ENCODE results near the gene FTCD. TPM values are rescaled to one million over a fixed set of nuclear protein-coding genes. Genes with fewer than 3 reads are reported as not detected.
A peak's percentile ranks its signal among the peaks of the same experiment; 100 is the strongest.
"Not testable (repeated sequence)": the region's sequence is repeated elsewhere in the genome, so short reads cannot be mapped to it uniquely, and the experiment has no call there.

Gene FTCD
- total and polyA plus RNA-seq, 10 donors = 0.35 to 2.8 (median 0.81) TPM; not detected in 5

DNA sequence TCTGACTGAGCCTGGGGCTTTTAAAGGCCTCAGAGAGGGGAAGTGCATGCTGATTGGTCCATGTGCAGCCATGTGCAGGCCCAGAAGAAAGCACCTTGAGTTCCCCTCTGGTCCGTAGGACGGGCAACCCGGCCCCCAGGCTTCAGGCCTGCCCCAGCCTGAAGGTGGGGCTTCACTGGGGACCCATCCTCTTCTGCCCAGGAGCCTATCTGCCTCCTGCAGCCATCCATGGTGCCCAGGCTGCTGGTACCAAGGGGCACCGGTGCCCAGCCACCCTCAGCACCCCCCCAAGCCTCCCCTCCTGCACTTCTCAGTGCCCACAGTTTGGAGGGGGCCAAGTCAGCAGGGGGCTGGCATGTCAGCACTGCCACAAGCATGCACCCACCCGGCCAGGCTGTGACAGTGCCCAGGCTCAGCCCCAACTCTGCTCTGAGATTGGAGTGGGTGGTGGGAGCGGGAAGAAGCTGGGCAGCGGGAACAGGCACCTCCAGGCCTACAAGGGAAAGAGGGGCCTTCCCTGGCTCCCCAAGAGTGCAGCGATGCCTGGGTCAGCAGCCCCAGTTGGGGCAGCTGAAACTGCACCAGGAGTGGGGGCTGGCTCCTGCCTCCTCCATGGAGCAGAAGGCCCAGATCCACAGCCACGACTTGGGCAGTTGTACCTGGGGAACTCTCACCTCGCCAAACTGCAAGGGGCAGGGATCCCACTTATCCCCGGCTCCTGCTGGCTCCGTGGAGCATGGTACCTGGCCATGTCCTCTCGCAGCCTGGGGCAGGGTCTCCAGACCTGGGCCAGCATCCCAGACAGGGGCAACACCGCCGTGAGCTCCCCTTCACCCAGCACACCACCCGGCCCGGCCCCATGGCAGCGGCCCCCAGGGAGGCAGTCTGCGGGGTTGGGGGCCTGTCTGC lies 45.8 kb downstream of the FTCD start:
- no peak for TF ChIP-seq POLR2AphosphoS5 (IDR thresholded peaks at IDR 0.05)
- TF ChIP-seq POLR2A (IDR thresholded peaks at IDR 0.05) = no peak
- TF ChIP-seq, protein P1, sequence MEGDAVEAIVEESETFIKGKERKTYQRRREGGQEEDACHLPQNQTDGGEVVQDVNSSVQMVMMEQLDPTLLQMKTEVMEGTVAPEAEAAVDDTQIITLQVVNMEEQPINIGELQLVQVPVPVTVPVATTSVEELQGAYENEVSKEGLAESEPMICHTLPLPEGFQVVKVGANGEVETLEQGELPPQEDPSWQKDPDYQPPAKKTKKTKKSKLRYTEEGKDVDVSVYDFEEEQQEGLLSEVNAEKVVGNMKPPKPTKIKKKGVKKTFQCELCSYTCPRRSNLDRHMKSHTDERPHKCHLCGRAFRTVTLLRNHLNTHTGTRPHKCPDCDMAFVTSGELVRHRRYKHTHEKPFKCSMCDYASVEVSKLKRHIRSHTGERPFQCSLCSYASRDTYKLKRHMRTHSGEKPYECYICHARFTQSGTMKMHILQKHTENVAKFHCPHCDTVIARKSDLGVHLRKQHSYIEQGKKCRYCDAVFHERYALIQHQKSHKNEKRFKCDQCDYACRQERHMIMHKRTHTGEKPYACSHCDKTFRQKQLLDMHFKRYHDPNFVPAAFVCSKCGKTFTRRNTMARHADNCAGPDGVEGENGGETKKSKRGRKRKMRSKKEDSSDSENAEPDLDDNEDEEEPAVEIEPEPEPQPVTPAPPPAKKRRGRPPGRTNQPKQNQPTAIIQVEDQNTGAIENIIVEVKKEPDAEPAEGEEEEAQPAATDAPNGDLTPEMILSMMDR (IDR thresholded peaks at IDR 0.05 in 8 of 11, conservative IDR thresholded peaks at IDR 0.05 in 3 of 11) = no peak
- 82 to 88% (median 86%) methylated on average over 12 to 19 of the region's 19 CpGs for WGBS, 5 donors
- Histone ChIP-seq H3K27ac (no peak overlapping the region), H3K4me1 (peaks cover 0 to 6% (median 0%) of the 10 kb centered on the region in 6 donors), H3K36me3 (peaks cover 0 to 29% (median 19%) of the 10 kb centered on the region in 6 donors), H3K9me3 (peaks cover 0 to 39% (median 19%) of the 10 kb centered on the region in 8 donors), H3K27me3 (replicated peaks in 1 of 7) (peaks cover 0 to 17% (median 0%) of the 10 kb centered on the region in 7 donors), H3K4me3 (no peak overlapping the region)
- peak; percentile 48 for DNase-seq
- intact Hi-C loops (cut with DNase I; ENCODE audit: low total_unique reads) = no loop called here

DNA sequence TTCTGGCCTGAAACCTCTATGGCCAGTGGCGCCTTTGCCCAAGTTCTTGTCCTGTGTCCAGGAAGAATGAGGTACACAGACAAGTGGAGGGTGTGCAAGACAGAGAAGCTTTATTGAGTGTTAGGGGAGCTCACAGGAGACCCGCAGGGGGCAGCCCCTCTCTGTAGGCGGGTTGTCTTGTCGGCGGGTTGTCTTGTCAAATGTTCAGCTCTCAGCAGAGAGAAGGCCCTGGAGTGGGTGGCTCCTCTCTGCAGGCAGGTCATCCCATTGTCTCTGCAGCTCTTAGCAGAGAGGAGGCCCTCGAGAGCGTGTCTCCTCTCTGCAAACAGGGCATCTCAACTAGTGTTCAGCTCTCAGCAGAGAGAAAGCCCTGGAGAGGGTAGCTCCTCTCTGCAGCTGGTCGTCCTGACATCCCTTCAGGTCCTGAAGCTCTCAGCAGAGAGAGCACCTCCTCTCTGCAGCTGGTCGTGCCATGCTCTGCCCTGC lies 46.5 kb downstream of the FTCD start:
- H3K27me3 ChIP-seq (replicated peaks in 1 of 7) = peaks cover 0 to 24% (median 0%) of the 10 kb centered on the region in 7 donors
- DNase-seq = peak; percentile 44
- peaks cover 0 to 6% (median 0%) of the 10 kb centered on the region in 6 donors for H3K4me1 ChIP-seq
- peaks cover 0 to 45% (median 23%) of the 10 kb centered on the region in 8 donors for H3K9me3 ChIP-seq
- H3K27ac ChIP-seq = no peak overlapping the region
- TF ChIP-seq, protein P1 (IDR thresholded peaks at IDR 0.05 in 8 of 11, conservative IDR thresholded peaks at IDR 0.05 in 3 of 11) = no peak
- TF ChIP-seq POLR2AphosphoS5 (IDR thresholded peaks at IDR 0.05) = no peak
- TF ChIP-seq POLR2A (IDR thresholded peaks at IDR 0.05) = no peak
- H3K36me3 ChIP-seq = peaks cover 0 to 22% (median 16%) of the 10 kb centered on the region in 6 donors
- H3K4me3 ChIP-seq = no peak overlapping the region
- 72 to 87% (median 81%) methylated on average over 9 of the region's 9 CpGs for WGBS, 5 donors
- intact Hi-C loops (cut with DNase I; ENCODE audit: low total_unique reads) = no loop called here

DNA sequence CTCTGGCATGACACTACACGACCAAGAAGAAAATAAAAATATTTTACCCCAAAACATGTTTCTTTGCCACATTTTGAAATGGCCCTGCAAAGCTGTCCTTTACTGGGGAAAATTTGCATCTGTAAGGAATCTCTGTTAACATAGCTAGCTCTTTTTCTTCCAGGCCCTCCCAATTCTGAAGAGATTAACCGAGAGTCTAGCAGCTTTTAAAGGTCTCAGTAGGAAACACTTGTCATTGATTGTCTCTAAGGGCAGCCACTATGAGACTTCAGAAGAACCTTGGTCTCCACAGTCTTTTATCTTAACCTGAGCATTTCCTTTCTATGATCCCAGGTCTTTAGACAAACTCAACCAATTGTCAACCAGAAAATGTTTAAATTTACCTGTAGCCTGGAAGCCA lies 48.0 kb downstream of the FTCD start:
- H3K4me1 ChIP-seq; H3K36me3 ChIP-seq; intact Hi-C loops (cut with DNase I; ENCODE audit: low total_unique reads); H3K4me3 ChIP-seq; DNase-seq; H3K27ac ChIP-seq: not testable (repeated sequence)
- H3K9me3 ChIP-seq = peaks cover 0 to 60% (median 37%) of the 10 kb centered on the region in 8 donors
- peaks cover 0 to 30% (median 0%) of the 10 kb centered on the region in 7 donors for H3K27me3 ChIP-seq (replicated peaks in 1 of 7)
- WGBS, 5 donors = 77 to 89% (median 79%) methylated on average over 2 of the region's 2 CpGs

DNA sequence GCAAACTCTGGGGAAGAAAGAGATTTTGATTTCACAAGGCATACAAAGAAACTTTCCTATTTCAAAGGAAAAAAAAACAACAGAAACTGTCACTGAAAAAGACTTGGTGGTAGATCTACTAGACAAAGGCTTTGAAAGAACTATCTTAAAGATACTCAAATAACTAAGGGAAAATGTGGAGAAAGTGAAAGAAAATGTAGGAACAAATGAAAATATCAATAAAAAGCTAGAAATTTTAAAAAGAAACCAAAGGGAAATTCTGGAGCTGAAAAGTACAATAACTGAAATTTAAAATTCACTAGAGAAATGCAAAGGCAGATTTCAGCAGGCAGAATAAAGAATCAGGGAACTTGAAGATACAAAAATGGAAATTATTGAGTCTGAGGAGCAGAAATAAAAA lies 51.3 kb downstream of the FTCD start:
- intact Hi-C loops (cut with DNase I; ENCODE audit: low total_unique reads) = no loop called here
- Histone ChIP-seq H3K27me3 (replicated peaks in 1 of 7) (peaks cover 0 to 50% (median 8%) of the 10 kb centered on the region in 7 donors), H3K36me3 (no peaks in the 10 kb centered on the region), H3K27ac (no peak overlapping the region), H3K4me1 (peaks cover 0 to 9% (median 0%) of the 10 kb centered on the region in 6 donors), H3K4me3 (no peak overlapping the region), H3K9me3 (peaks cover 0 to 65% (median 45%) of the 10 kb centered on the region in 8 donors)
- TF ChIP-seq, protein P1 (IDR thresholded peaks at IDR 0.05 in 8 of 11, conservative IDR thresholded peaks at IDR 0.05 in 3 of 11) = no peak
- TF ChIP-seq POLR2AphosphoS5 (IDR thresholded peaks at IDR 0.05) = no peak
- DNase-seq = no peak
